K562 (cell line): ENCODE data around the gene GUK1. TPM values are rescaled to one million over a fixed set of nuclear protein-coding genes. Genes with fewer than 3 reads are reported as not detected.

Source experiments
- ARHGAP35 ChIP-seq: fragments of 450-650 bp; IDR thresholded peaks from 2 replicates; pipeline ENCODE4 v1.6.1; 2018; ENCODE audit not compliant: partially characterized antibody
- BDP1 ChIP-seq: IDR thresholded peaks from 3 replicates; pipeline ENCODE4 v1.6.1; 2011; ENCODE audit not compliant: insufficient read length, insufficient read depth
- CREBBP ChIP-seq: IDR thresholded peaks from one replicate; pipeline ENCODE4 v1.6.1; 2012; ENCODE audit warnings: low read depth, mild to moderate bottlenecking, control low read depth, inconsistent platforms, low read length
- HNRNPLL ChIP-seq: fragments of 200-400 bp; formaldehyde crosslinking; IDR thresholded peaks from 2 replicates; pipeline ENCODE4 v1.6.1; 2017; ENCODE audit warnings: low read length, low read depth, mild to moderate bottlenecking; ENCODE audit not compliant: poor library complexity, severe bottlenecking
- HSF4 ChIP-seq: fragments of 250-450 bp; sonication (Bioruptor Pico); IDR thresholded peaks from 2 replicates; pipeline ENCODE4 v2.1.2; 2022; ENCODE audit warnings: mild to moderate bottlenecking, moderate library complexity, borderline replicate concordance
- KLF6 ChIP-seq: fragments of 250-450 bp; sonication (Bioruptor Pico); IDR thresholded peaks from 2 replicates; pipeline ENCODE4 v1.4.0; 2020; ENCODE audit warnings: mild to moderate bottlenecking, moderate library complexity, borderline replicate concordance
- MAZ ChIP-seq, 2 experiments: fragments of 450-650 bp in 1 of 2; sonication (generic) in 1 of 2; formaldehyde crosslinking; IDR thresholded peaks in 1 of 2; conservative IDR thresholded peaks in 1 of 2; 2 replicates each; pipeline versions ENCODE4 v1.4.0 to v1.5.0; 2020; ENCODE audit warnings: mild to moderate bottlenecking in 1 of 2, missing genetic modification reagents in 1 of 2
- MITF ChIP-seq: IDR thresholded peaks from 2 replicates; pipeline ENCODE4 v1.6.1; 2014; ENCODE audit warnings: antibody characterized with exemption
- POU5F1 ChIP-seq: fragments of 150-350 bp; IDR thresholded peaks from 2 replicates; pipeline ENCODE4 v1.6.1; 2014; ENCODE audit warnings: borderline replicate concordance, low read length, low read depth, mild to moderate bottlenecking; ENCODE audit not compliant: partially characterized antibody
- RAD51 ChIP-seq: fragments of 450-650 bp; IDR thresholded peaks from 2 replicates; pipeline ENCODE4 v1.7.1; 2016; ENCODE audit warnings: low read depth, mild to moderate bottlenecking, borderline replicate concordance
- TRIM28 ChIP-seq: fragments of 450-650 bp; IDR thresholded peaks from 2 replicates; pipeline ENCODE4 v1.6.1; 2017
- VEZF1 ChIP-seq: fragments of 200-800 bp; sonication (Bioruptor generic); IDR thresholded peaks from 2 replicates; pipeline ENCODE4 v1.6.1; 2017; ENCODE audit warnings: missing genetic modification characterization, missing compliant biosample characterization
- ZBTB1 ChIP-seq: sonication (generic); formaldehyde crosslinking; IDR thresholded peaks from 2 replicates; pipeline ENCODE4 v1.8.1; 2023; ENCODE audit warnings: missing genetic modification reagents, low read depth, mild to moderate bottlenecking, borderline replicate concordance
- ZEB2 ChIP-seq: fragments of 450-650 bp; IDR thresholded peaks from 2 replicates; pipeline ENCODE4 v1.6.1; 2016
- ZFP1 ChIP-seq: fragments of 450-650 bp; formaldehyde crosslinking; IDR thresholded peaks from 2 replicates; pipeline ENCODE4 v1.4.0; 2020; ENCODE audit warnings: mild to moderate bottlenecking, mixed read lengths
- ZNF197 ChIP-seq: fragments of 200-800 bp; sonication (Bioruptor generic); IDR thresholded peaks from 2 replicates; pipeline ENCODE4 v1.6.1; 2016; ENCODE audit warnings: low read depth, missing genetic modification characterization, missing compliant biosample characterization
- ZNF274 ChIP-seq: IDR thresholded peaks from 2 replicates; pipeline ENCODE4 v1.6.1; 2011; ENCODE audit warnings: low read depth, mild to moderate bottlenecking, low read length, moderate library complexity, borderline replicate concordance
- ZNF584 ChIP-seq: fragments of 200-800 bp; sonication (Bioruptor generic); IDR thresholded peaks from 2 replicates; pipeline ENCODE4 v1.6.1; 2016; ENCODE audit warnings: low read depth, mild to moderate bottlenecking, missing genetic modification characterization, missing compliant biosample characterization
- ZNF609 ChIP-seq: sonication (generic); formaldehyde crosslinking; IDR thresholded peaks from 2 replicates; pipeline ENCODE4 v1.8.1; 2023; ENCODE audit warnings: missing genetic modification reagents, mild to moderate bottlenecking, borderline replicate concordance
- polyA plus RNA-seq, 8 experiments: library from polyadenylated mRNA; depleted of rRNA in 4 of 8; stranded (reverse) in 5 of 8; unstranded in 3 of 8; fragments of >200 nt; fragmentation: Nextera tagmentation in 2 of 8; fragmentation: Illumina TruSeq in 1 of 8; extraction: Ambion mirVana in 2 of 8; extraction: Trizol in 1 of 8; gene quantifications; 2 replicates each; pipeline versions ENCODE4 v1.2.1 to v1.2.3, GENCODE V29; 2011 to 2014; ENCODE audit warnings: inconsistent platforms in 1 of 8, missing spikeins in 1 of 8
- total RNA-seq, 7 experiments: library from RNA; depleted of rRNA in 6 of 7; stranded (reverse); fragments of >200 nt in 6 of 7; fragmentation: Illumina TruSeq in 2 of 7; extraction: Trizol in 2 of 7; gene quantifications; 2 replicates each; pipeline versions ENCODE4 v1.2.1 to v1.2.3, GENCODE V29; 2011 to 2021; ENCODE audit warnings: low replicate concordance in 1 of 7

The GUK1 gene
- total and polyA plus RNA-seq, 9 of the 15 experiments (the other 6 are each of a cell fraction or from before 2014, with no cell fraction given): 7.0 to 331 (median 132) TPM

- TF ChIP-seq MAZ (CRISPR knock-in tag; conservative IDR thresholded peaks at IDR 0.05 in 1 of 2, IDR thresholded peaks at IDR 0.05 in 1 of 2) (peak; percentile 14 to 74; a peak in 3 of 4 replicates), HSF4 (no peak), ZNF274 (no peak), ZNF197 (no peak), ARHGAP35 (no peak), RAD51 (peak; percentile 7; the same call in 1 of the 2 replicates), ZBTB1 (peak; percentile 48; the same call in 1 of the 2 replicates), POU5F1 (no peak), HNRNPLL (peak; percentile 67), ZNF609 (CRISPR knock-in tag) (no peak), CREBBP (no peak), VEZF1 (peak; percentile 72), ZNF584 (no peak), ZEB2 (0 out of 2 replicates have a peak, but pooled peaks have one; percentile 16), TRIM28 (no peak), KLF6 (CRISPR knock-in tag) (no peak), ZFP1 (no peak), BDP1 (no peak), MITF (no peak)
Measured at GRCh38 chr1:228101994-228102790, 37.9 kb upstream of the GUK1 start (continued).
